T-helper 17 cell (primary cell): ENCODE results near the gene RPL34. TPM values are rescaled to one million over a fixed set of nuclear protein-coding genes. Genes with fewer than 3 reads are reported as not detected.
"Not testable (repeated sequence)": the region's sequence is repeated elsewhere in the genome, so short reads cannot be mapped to it uniquely, and the experiment has no call there.

Source experiments
- ATAC-seq: fragments of 150-1000 bp; cut with Tn5 transposase; 2 replicates; pipeline ENCODE4 v1.10.0; 2021; ENCODE audit warnings: mild to moderate bottlenecking, moderate library complexity
- DNase-seq, 3 donors: peaks; one replicate each; pipeline versions ENCODE4 v3.0.0 to v3.0.0-alpha.2; 2020 to 2021
- H3K9me3 ChIP-seq: one replicate; pipeline ENCODE4 v1.7.0; 2013; ENCODE audit warnings: low read length, mild to moderate bottlenecking; ENCODE audit not compliant: control insufficient read depth, poor library complexity, severe bottlenecking
- H3K27ac Mint-ChIP-seq: one replicate; pipeline ENCODE4 v1.8.0; 2022; ENCODE audit warnings: mild to moderate bottlenecking, moderate library complexity, mixed read lengths
- H3K27me3 Mint-ChIP-seq: one replicate; pipeline ENCODE4 v1.8.0; 2022; ENCODE audit warnings: mixed read lengths
- H3K36me3 Mint-ChIP-seq: one replicate; pipeline ENCODE4 v1.8.0; 2022; ENCODE audit warnings: low read depth, mixed read lengths
- H3K4me1 Mint-ChIP-seq: one replicate; pipeline ENCODE4 v1.8.0; 2022; ENCODE audit warnings: mild to moderate bottlenecking, mixed read lengths
- H3K4me3 Mint-ChIP-seq: one replicate; pipeline ENCODE4 v1.8.0; 2022; ENCODE audit warnings: mild to moderate bottlenecking, moderate library complexity, mixed read lengths
- total RNA-seq, 4 donors: library from RNA in 2 of 4; stranded (reverse) in 2 of 4; gene quantifications; one replicate each; pipeline ENCODE4 v1.2.3 and lab custom pipeline; 2022 to 2026

RPL34 gene
- total RNA-seq (1,000 to 10,000 TPM; 2,872 to 3,048 TPM), total RNA-seq (lab: John Stamatoyannopoulos, UW) (864 to 982 reads per million in 2 donors)

- H3K4me3 Mint-ChIP-seq, result peak within 1 kb of the TSS; percentile 96
- peaks cover 36% of the 10 kb centered on the region for H3K4me1 Mint-ChIP-seq
- H3K27ac Mint-ChIP-seq, result peak within 1 kb of the TSS; percentile 99
- H3K9me3 ChIP-seq, result peaks cover 2% of the 10 kb centered on the region
- no peaks in the 10 kb centered on the region for H3K27me3 Mint-ChIP-seq
- H3K36me3 Mint-ChIP-seq, result peaks cover 12% of the 10 kb centered on the region
- DNase-seq (peak; percentile 86 to 94 (median 92)), ATAC-seq (peak; percentile 99)
Observed at GRCh38 chr4:108620101-108620932, at the start of gene RPL34. Gene RPL34 (plus strand): TSS chr4:108620576. CDS start chr4:108621960, 1,384 bp downstream.

GRCh38 chr4:108570993-108571569 lies 49.3 kb upstream of the RPL34 start:
- ATAC-seq, result no peak
- Mint-ChIP-seq H3K27ac (peak overlapping the region; percentile 83), H3K36me3 (no peaks in the 10 kb centered on the region), H3K4me1 (peaks cover 8% of the 10 kb centered on the region), H3K27me3 (no peaks in the 10 kb centered on the region), H3K4me3 (no peak overlapping the region)
- no peak for DNase-seq
- H3K9me3 ChIP-seq, result no peaks in the 10 kb centered on the region

GRCh38 chr4:108574402-108574801 lies 46.0 kb upstream of the RPL34 start:
- Mint-ChIP-seq H3K27me3 (no peaks in the 10 kb centered on the region), H3K27ac (no peak overlapping the region), H3K4me3 (no peak overlapping the region), H3K4me1 (peaks cover 7% of the 10 kb centered on the region), H3K36me3 (no peaks in the 10 kb centered on the region)
- no peaks in the 10 kb centered on the region for H3K9me3 ChIP-seq
- ATAC-seq (no peak), DNase-seq (no peak)

DNA sequence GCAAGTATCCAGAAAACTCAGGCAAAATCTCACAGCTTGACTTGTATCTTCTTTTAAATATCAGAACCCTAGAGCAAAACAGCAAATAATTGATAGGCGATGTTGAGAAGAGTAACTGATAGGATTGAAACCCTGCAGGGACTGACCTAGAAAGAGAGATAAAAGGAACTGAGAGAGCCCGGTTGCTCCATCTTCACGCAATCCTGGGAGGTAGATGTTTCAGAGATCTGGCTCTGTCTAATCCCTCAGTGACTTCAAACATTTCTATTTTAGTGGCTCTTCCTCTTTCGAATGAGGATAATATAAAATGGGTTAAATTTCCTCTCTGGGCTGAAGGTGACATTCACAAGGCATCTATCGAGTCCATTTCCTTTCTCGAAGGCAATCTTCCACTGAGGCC lies 39.3 kb upstream of the RPL34 start:
- H3K9me3 ChIP-seq, result no peaks in the 10 kb centered on the region
- Mint-ChIP-seq H3K4me3 (no peak overlapping the region), H3K27me3 (no peaks in the 10 kb centered on the region), H3K27ac (no peak overlapping the region), H3K36me3 (no peaks in the 10 kb centered on the region), H3K4me1 (peaks cover 5% of the 10 kb centered on the region)
- no peak for DNase-seq
- ATAC-seq, result no peak

DNA sequence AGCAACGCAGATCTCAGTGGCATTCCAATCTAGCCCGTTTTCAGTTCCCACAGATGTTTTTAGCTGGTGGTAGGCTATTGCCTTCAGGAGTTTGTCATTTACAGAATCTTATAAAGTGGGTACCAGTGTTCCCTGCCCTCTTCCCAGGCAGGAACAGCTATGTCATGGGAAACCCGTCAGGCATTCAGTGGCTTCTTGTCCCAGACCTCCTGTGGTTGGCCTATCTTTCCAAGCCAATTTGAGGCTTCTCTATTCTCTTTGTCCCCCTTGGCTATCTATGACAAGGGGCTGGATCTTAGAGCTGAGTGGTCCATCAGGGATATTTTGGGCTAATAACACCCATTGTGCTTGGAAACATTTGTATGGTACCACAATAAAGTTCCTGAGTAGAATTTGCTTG lies 33.6 kb upstream of the RPL34 start:
- ATAC-seq, result no peak
- no peak for DNase-seq
- H3K9me3 ChIP-seq, result no peaks in the 10 kb centered on the region
- H3K27ac Mint-ChIP-seq, result no peak overlapping the region
- no peak overlapping the region for H3K4me3 Mint-ChIP-seq
- no peaks in the 10 kb centered on the region for H3K27me3 Mint-ChIP-seq
- H3K4me1 Mint-ChIP-seq, result peaks cover 7% of the 10 kb centered on the region
- peaks cover 2% of the 10 kb centered on the region for H3K36me3 Mint-ChIP-seq

GRCh38 chr4:108588878-108589277 lies 31.5 kb upstream of the RPL34 start:
- Mint-ChIP-seq H3K36me3 (peaks cover 2% of the 10 kb centered on the region), H3K4me1 (peaks cover 4% of the 10 kb centered on the region), H3K4me3 (no peak overlapping the region), H3K27ac (no peak overlapping the region), H3K27me3 (no peaks in the 10 kb centered on the region)
- ATAC-seq, result no peak
- DNase-seq, result no peak
- no peaks in the 10 kb centered on the region for H3K9me3 ChIP-seq

- DNase-seq (no peak), ATAC-seq (no peak)
- H3K4me1 Mint-ChIP-seq, result peaks cover 4% of the 10 kb centered on the region
- H3K9me3 ChIP-seq, result no peaks in the 10 kb centered on the region
- H3K27me3 Mint-ChIP-seq, result no peaks in the 10 kb centered on the region
- no peak overlapping the region for H3K27ac Mint-ChIP-seq
- H3K4me3 Mint-ChIP-seq, result no peak overlapping the region
- H3K36me3 Mint-ChIP-seq, result peaks cover 2% of the 10 kb centered on the region
Observed at GRCh38 chr4:108589961-108590360, 30.4 kb upstream of the RPL34 start.

- ATAC-seq, result no peak
- H3K4me3 Mint-ChIP-seq, result no peak overlapping the region
- no peak overlapping the region for H3K27ac Mint-ChIP-seq
- no peaks in the 10 kb centered on the region for H3K9me3 ChIP-seq
- DNase-seq, result no peak
- no peaks in the 10 kb centered on the region for H3K27me3 Mint-ChIP-seq
- peaks cover 4% of the 10 kb centered on the region for H3K4me1 Mint-ChIP-seq
- peaks cover 2% of the 10 kb centered on the region for H3K36me3 Mint-ChIP-seq
Observed at GRCh38 chr4:108590776-108591175, 29.6 kb upstream of the RPL34 start.

DNA sequence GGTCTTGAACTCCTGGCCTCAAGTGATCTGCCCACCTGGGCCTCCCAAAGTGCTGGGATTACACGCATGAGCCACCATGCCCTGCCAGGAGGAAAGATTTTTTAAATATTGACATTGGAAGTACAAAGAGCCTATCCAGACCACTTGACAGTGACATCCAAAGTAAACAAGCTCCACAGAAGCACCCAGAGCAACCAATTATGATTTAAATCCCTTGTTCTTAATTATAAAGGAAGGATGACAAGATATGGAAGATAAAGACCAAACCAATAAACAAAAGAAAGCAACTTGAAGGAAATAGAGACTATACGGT lies 27.7 kb upstream of the RPL34 start:
- Mint-ChIP-seq H3K27ac (no peak overlapping the region), H3K27me3 (no peaks in the 10 kb centered on the region), H3K4me1 (peaks cover 7% of the 10 kb centered on the region), H3K36me3 (peaks cover 6% of the 10 kb centered on the region), H3K4me3 (no peak overlapping the region)
- no peaks in the 10 kb centered on the region for H3K9me3 ChIP-seq
- ATAC-seq (no peak), DNase-seq (no peak)

GRCh38 chr4:108594296-108594695 lies 26.1 kb upstream of the RPL34 start:
- peak overlapping the region; percentile 22 for H3K27ac Mint-ChIP-seq
- not testable (repeated sequence) for ATAC-seq, H3K4me3 Mint-ChIP-seq, H3K27me3 Mint-ChIP-seq, H3K4me1 Mint-ChIP-seq, DNase-seq, H3K36me3 Mint-ChIP-seq, H3K9me3 ChIP-seq

DNA sequence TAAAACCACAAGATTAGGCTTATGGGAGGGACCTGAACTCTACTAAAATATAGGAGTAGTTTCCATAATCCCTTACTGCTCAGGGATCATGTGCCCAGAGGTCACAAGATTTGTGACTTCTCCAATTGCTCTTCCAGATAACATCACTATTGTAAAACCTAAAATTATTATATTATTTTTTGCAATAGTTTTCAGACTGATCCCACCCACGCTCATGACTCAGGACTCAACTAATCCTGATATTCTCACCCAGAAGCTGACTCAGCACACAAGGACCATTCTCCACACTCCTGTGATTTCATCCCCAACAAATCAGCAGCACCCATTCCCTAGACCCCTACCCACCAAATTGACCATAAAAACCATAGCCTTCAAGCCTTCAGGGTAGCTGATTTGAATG lies 24.0 kb upstream of the RPL34 start:
- H3K27me3 Mint-ChIP-seq, result no peaks in the 10 kb centered on the region
- H3K4me1 Mint-ChIP-seq, result peaks cover 14% of the 10 kb centered on the region
- no peak overlapping the region for H3K27ac Mint-ChIP-seq
- no peak overlapping the region for H3K4me3 Mint-ChIP-seq
- DNase-seq, result no peak
- H3K9me3 ChIP-seq, result no peaks in the 10 kb centered on the region
- peaks cover 4% of the 10 kb centered on the region for H3K36me3 Mint-ChIP-seq
- ATAC-seq, result no peak

DNA sequence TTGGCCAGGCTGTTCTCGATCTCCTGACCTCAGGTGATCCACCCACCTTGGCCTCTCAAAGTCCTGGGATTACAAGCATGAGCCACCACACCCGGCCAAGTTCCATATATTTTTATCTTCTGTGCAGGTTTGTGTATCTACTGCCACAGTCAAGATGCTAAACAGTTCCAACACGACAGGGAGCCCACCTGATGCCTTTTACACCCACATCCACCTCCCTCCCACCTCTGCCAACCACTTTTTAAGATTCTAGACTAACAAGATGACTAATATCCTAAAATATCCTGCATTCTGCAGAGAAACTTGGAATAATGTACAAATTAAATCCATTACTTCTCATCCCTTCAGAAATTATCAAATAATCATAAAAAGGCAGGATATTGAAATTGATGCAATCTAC lies 19.3 kb upstream of the RPL34 start:
- peaks cover 4% of the 10 kb centered on the region for H3K36me3 Mint-ChIP-seq
- ATAC-seq (no peak), DNase-seq (no peak)
- no peaks in the 10 kb centered on the region for H3K27me3 Mint-ChIP-seq
- H3K4me3 Mint-ChIP-seq, result peak overlapping the region; percentile 52
- H3K9me3 ChIP-seq, result no peaks in the 10 kb centered on the region
- peaks cover 20% of the 10 kb centered on the region for H3K4me1 Mint-ChIP-seq
- H3K27ac Mint-ChIP-seq, result peak overlapping the region; percentile 51

GRCh38 chr4:108601532-108601931 lies 18.8 kb upstream of the RPL34 start:
- peak; percentile 87 for ATAC-seq
- Mint-ChIP-seq H3K27me3 (no peaks in the 10 kb centered on the region), H3K4me1 (peaks cover 18% of the 10 kb centered on the region), H3K4me3 (peak overlapping the region; percentile 52), H3K36me3 (peaks cover 2% of the 10 kb centered on the region), H3K27ac (peak overlapping the region; percentile 51)
- no peaks in the 10 kb centered on the region for H3K9me3 ChIP-seq
- no peak for DNase-seq

DNA sequence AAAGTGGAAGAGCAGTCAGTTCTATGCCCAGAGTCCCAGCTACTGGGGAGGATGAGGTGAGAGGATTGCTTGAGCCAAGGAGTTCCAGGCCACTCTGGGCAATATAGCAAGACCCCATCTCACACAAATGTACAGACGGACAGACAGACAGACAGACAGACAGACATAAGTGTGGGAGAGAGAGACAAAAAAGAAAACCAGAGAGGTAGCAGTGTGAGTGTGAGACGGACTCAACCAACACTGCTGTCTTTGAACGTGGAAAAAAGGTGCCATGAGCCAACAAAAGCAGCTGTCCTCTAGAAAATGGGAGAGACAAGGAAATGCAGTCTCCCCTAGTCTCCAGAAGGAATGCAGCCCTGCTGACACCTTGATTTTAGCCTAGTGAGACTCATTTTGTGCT lies 18.2 kb upstream of the RPL34 start:
- Mint-ChIP-seq H3K4me3 (no peak overlapping the region), H3K4me1 (peaks cover 19% of the 10 kb centered on the region), H3K36me3 (peaks cover 3% of the 10 kb centered on the region), H3K27ac (peak overlapping the region; percentile 51), H3K27me3 (no peaks in the 10 kb centered on the region)
- H3K9me3 ChIP-seq, result no peaks in the 10 kb centered on the region
- no peak for DNase-seq
- no peak for ATAC-seq
